IMR-90 (cell line): ENCODE measurements around the gene VPS72.

Experiments
- CEBPB ChIP-seq: IDR thresholded peaks from 2 replicates; pipeline ENCODE4 v1.6.1; 2012; ENCODE audit warnings: low read depth, low read length, improper control_type of control experiment
- CTCF ChIP-seq: conservative IDR thresholded peaks from 2 replicates; pipeline ENCODE4 v1.5.1; 2012; ENCODE audit warnings: mild to moderate bottlenecking, low read depth, low read length, improper control_type of control experiment
- POLR2A ChIP-seq: IDR thresholded peaks from 2 replicates; pipeline ENCODE4 v1.6.1; 2012; ENCODE audit warnings: mild to moderate bottlenecking, low read depth, low read length
- USF2 ChIP-seq: fragments of 150-350 bp; IDR thresholded peaks from 2 replicates; pipeline ENCODE4 v1.6.1; 2017; ENCODE audit warnings: mild to moderate bottlenecking, antibody characterized with exemption, low read length, low read depth
- TF ChIP-seq, protein P1 (sequence below): fragments of 150-350 bp; IDR thresholded peaks from 2 replicates; pipeline ENCODE4 v1.6.1; 2016; ENCODE audit warnings: low read depth, mild to moderate bottlenecking, low read length, moderate library complexity, borderline replicate concordance

- TF ChIP-seq POLR2A (no peak), CTCF (no peak), USF2 (no peak), CEBPB (no peak)
- TF ChIP-seq, protein P1, sequence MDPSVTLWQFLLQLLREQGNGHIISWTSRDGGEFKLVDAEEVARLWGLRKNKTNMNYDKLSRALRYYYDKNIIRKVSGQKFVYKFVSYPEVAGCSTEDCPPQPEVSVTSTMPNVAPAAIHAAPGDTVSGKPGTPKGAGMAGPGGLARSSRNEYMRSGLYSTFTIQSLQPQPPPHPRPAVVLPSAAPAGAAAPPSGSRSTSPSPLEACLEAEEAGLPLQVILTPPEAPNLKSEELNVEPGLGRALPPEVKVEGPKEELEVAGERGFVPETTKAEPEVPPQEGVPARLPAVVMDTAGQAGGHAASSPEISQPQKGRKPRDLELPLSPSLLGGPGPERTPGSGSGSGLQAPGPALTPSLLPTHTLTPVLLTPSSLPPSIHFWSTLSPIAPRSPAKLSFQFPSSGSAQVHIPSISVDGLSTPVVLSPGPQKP, result no peak
Observed at GRCh38 chr1:151235235-151235634, 45.2 kb upstream of the VPS72 start.
